Neural crest cell (in vitro differentiated cells): Measurements from ENCODE around the gene DNAH9. TPM values are rescaled to one million over a fixed set of nuclear protein-coding genes. Genes with fewer than 3 reads are reported as not detected.

Experiments
- DNase-seq: peaks from one replicate; pipeline ENCODE4 v3.0.0; 2021; ENCODE audit warnings: low read depth, mixed read lengths, low spot score
- H3K27ac Mint-ChIP-seq: one replicate; pipeline ENCODE4 v1.8.0; 2021; ENCODE audit warnings: mild to moderate bottlenecking, mixed read lengths; ENCODE audit not compliant: unreplicated experiment
- H3K27me3 Mint-ChIP-seq: 2 replicates; pipeline ENCODE4 v1.8.0; 2021; ENCODE audit warnings: low read depth, mild to moderate bottlenecking, mixed read lengths
- H3K36me3 Mint-ChIP-seq: 2 replicates; pipeline ENCODE4 v1.8.0; 2021; ENCODE audit warnings: low read depth, mild to moderate bottlenecking, mixed read lengths
- H3K4me1 Mint-ChIP-seq: 2 replicates; pipeline ENCODE4 v1.8.0; 2021; ENCODE audit warnings: mixed read lengths
- H3K4me3 Mint-ChIP-seq: one replicate; pipeline ENCODE4 v1.8.0; 2021; ENCODE audit warnings: mild to moderate bottlenecking, mixed read lengths
- H3K9me3 Mint-ChIP-seq: 2 replicates; pipeline ENCODE4 v1.8.0; 2021; ENCODE audit warnings: mixed read lengths
- total RNA-seq: library from RNA; stranded (reverse); gene quantifications from 2 replicates; pipeline ENCODE4 v1.2.1, GENCODE V29; 2021
- TF ChIP-seq, protein P1 (sequence below): fragments of 200-600 bp; sonication (generic); conservative IDR thresholded peaks from 2 replicates; pipeline ENCODE4 v1.5.0; 2021; ENCODE audit warnings: antibody characterized with exemption, mild to moderate bottlenecking

Gene DNAH9
- total RNA-seq, 1 donor from 2014 or later, result 18.6 TPM

DNA sequence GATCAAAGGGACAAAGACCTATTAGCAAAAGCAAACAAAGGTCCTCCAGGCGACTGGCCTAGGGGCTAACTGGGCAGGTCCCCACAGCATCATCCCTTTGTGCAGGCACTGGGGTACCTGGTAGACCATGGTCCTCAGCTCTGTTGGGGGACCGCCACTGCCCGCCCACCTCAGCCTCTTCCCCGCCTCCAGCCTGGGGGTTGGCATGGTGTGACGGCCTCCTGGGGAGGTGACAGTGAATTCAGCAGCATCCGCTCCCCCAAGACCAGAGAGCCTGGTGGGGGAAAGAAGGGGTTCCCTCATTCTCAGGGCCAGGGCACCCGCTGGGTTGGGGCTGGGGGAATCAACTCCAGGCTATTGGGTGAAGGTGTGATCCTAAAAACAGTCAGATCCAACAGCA, 38.7 kb upstream of the DNAH9 start:
- no peaks in the 10 kb centered on the region for H3K36me3 Mint-ChIP-seq
- peaks cover 10% of the 10 kb centered on the region for H3K27me3 Mint-ChIP-seq
- H3K4me1 Mint-ChIP-seq, result no peaks in the 10 kb centered on the region
- TF ChIP-seq, protein P1, sequence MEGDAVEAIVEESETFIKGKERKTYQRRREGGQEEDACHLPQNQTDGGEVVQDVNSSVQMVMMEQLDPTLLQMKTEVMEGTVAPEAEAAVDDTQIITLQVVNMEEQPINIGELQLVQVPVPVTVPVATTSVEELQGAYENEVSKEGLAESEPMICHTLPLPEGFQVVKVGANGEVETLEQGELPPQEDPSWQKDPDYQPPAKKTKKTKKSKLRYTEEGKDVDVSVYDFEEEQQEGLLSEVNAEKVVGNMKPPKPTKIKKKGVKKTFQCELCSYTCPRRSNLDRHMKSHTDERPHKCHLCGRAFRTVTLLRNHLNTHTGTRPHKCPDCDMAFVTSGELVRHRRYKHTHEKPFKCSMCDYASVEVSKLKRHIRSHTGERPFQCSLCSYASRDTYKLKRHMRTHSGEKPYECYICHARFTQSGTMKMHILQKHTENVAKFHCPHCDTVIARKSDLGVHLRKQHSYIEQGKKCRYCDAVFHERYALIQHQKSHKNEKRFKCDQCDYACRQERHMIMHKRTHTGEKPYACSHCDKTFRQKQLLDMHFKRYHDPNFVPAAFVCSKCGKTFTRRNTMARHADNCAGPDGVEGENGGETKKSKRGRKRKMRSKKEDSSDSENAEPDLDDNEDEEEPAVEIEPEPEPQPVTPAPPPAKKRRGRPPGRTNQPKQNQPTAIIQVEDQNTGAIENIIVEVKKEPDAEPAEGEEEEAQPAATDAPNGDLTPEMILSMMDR, result no peak
- H3K27ac Mint-ChIP-seq, result no peak overlapping the region
- H3K4me3 Mint-ChIP-seq, result no peak overlapping the region
- DNase-seq, result no peak
- peaks cover 3% of the 10 kb centered on the region for H3K9me3 Mint-ChIP-seq

DNA sequence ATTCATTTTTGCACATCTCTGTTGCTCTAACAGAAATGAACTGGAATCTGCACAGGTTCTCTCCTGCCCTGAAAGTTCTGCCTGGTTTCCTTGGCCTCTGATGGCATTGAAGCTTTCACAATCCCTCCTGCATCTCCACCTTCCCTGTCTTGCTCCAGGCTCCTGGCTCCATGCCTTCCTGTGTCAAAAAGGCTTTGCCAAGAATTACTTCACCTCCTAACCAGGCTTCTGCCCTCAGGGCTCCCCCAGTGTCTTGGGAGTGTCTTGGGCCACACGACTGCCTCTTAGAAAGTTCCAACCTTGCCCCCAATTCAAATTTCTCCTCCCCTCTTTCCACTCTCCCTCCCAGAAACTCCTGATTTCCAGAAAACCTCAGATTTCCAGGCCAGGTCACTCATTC, 37.0 kb upstream of the DNAH9 start:
- peaks cover 6% of the 10 kb centered on the region for H3K9me3 Mint-ChIP-seq
- H3K27me3 Mint-ChIP-seq, result peaks cover 9% of the 10 kb centered on the region
- no peak for DNase-seq
- no peaks in the 10 kb centered on the region for H3K36me3 Mint-ChIP-seq
- H3K4me3 Mint-ChIP-seq, result no peak overlapping the region
- no peak overlapping the region for H3K27ac Mint-ChIP-seq
- H3K4me1 Mint-ChIP-seq, result no peaks in the 10 kb centered on the region
- TF ChIP-seq, protein P1, result no peak

DNA sequence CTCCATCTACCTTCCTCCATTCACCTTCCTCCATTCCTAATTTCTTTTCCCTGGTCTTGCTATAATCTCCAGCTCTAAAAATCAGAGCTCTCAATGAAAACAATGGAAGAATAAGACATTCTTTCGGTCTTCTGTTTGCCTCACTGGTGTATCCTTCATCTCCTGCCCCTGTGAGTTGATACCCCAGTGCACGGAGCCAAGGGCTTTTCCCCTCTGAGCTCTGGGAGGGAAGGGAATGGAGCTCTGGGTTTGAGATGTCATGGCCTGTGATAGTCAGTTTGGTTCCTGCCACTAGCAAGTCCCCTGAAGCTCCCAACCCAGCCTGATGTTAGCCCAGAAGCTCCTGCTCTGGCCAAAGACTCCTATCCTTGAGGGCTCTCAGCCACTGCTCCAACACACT, 36.6 kb upstream of the DNAH9 start:
- no peak for DNase-seq
- TF ChIP-seq, protein P1, result no peak
- H3K4me1 Mint-ChIP-seq, result no peaks in the 10 kb centered on the region
- no peaks in the 10 kb centered on the region for H3K36me3 Mint-ChIP-seq
- H3K27me3 Mint-ChIP-seq, result peaks cover 9% of the 10 kb centered on the region
- H3K4me3 Mint-ChIP-seq, result no peak overlapping the region
- H3K27ac Mint-ChIP-seq, result no peak overlapping the region
- peaks cover 6% of the 10 kb centered on the region for H3K9me3 Mint-ChIP-seq

DNA sequence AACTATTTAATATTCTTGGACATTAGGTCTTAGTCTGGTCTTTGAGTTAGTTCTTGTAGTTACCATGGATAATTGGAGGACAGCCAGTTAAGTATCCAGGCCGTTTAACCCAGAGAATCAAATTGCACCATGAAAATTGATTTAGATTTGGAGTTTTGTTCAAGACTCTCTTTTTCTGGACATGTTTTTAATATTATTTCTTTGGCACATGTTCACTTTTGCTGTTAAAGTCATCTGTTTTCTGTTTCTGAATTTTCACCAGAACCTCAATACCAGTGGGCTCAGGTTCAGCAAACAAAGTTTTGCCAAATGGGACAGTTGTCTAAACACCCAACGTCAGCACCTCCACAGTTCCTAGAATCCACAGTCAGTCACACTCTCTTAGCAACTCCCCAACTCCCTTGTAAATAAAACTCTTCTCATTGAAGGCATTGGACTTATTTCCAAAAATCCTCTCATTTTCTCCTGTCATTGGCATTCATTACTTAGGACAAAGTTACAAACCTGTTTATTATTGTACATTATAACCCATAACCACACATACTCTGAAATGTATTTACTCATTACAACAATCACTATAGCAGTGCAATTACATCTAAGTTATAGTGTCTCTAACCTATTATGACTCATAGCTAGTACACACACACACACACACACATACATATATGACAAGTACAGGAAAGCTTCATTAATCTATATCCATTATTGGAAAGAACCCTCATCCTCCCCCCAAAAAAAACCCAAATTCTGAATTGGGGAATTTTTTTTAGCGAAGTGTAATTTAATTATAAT, 33.5 kb upstream of the DNAH9 start:
- peaks cover 13% of the 10 kb centered on the region for H3K27me3 Mint-ChIP-seq
- no peak overlapping the region for H3K27ac Mint-ChIP-seq
- peaks cover 8% of the 10 kb centered on the region for H3K9me3 Mint-ChIP-seq
- TF ChIP-seq, protein P1, result no peak
- no peaks in the 10 kb centered on the region for H3K36me3 Mint-ChIP-seq
- DNase-seq, result no peak
- H3K4me1 Mint-ChIP-seq, result no peaks in the 10 kb centered on the region
- no peak overlapping the region for H3K4me3 Mint-ChIP-seq

DNA sequence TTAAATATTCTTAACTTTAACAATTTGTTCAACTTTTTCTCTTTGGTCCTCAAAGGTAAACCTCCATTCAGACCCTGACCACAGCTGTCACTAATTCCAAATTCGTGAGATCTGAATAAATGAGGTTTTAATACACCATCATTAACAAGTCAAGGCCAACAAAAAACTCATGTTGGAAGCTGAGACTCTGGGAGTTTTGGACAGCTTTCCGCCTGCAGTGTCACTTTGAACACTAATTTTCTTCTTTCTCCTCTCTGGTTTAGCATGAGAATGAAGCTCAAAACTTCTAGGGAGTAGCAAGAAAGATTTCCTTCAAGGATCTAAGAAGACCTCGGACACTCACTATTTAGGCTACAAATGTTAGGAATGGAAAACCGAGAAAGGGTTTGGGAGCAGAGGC, 32.7 kb upstream of the DNAH9 start:
- DNase-seq, result no peak
- H3K27ac Mint-ChIP-seq, result no peak overlapping the region
- H3K9me3 Mint-ChIP-seq, result peaks cover 8% of the 10 kb centered on the region
- H3K36me3 Mint-ChIP-seq, result no peaks in the 10 kb centered on the region
- no peaks in the 10 kb centered on the region for H3K4me1 Mint-ChIP-seq
- peaks cover 13% of the 10 kb centered on the region for H3K27me3 Mint-ChIP-seq
- H3K4me3 Mint-ChIP-seq, result no peak overlapping the region
- TF ChIP-seq, protein P1, result no peak
